A549 (cell line): ENCODE data around the gene MAGEB6.

Experiments used
- CEBPB ChIP-seq, 2 experiments: fragments of >200 bp in 1 of 2; sonication (Bioruptor Twin) in 1 of 2; formaldehyde crosslinking in 1 of 2; IDR thresholded peaks; 2 replicates each; pipeline ENCODE4 v1.6.1; 2012 to 2016
- EP300 ChIP-seq, 2 experiments: fragments of >200 bp; sonication (Bioruptor Twin); formaldehyde crosslinking; IDR thresholded peaks; 2 replicates in 1 of 2; 3 replicates in 1 of 2; pipeline ENCODE4 v1.6.1; 2016 to 2017

DNA sequence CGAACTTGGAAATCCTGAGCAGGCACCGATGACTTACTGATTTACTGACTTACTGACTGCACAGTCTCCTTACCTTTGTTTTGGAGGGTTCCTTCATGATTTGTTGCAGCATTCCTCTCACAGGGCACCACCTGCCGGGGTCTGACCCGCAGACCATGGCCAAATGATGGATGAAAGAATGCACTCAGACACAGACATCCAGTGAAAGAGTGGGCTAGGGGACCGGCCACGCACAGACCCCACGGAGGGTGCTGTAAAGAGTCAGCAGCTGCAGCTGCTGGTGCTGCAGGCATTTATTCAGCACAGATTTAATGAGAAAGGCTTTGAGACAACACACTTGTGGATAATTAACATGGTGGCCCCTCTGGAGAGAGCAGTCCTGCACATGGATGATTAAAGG is 27.1 kb downstream of the MAGEB6 start:
- TF ChIP-seq EP300 (IDR thresholded peaks at IDR 0.05), result no peak
- TF ChIP-seq CEBPB (IDR thresholded peaks at IDR 0.05), result no peak
